Psoas muscle (tissue), 8 donors: ENCODE results near the gene GSG1. TPM values are rescaled to one million over a fixed set of nuclear protein-coding genes. Genes with fewer than 3 reads are reported as not detected.

Source experiments
- ATAC-seq, 4 donors: fragments of 200-7000 bp; cut with Tn5 transposase; one replicate each; pipeline ENCODE4 v1.9.1; 2020; ENCODE audit warnings: moderate library complexity in 3 of 4, mild to moderate bottlenecking in 2 of 4
- DNase-seq, 2 donors: peaks; one replicate each; pipeline ENCODE4 v3.0.0-alpha.2; 2020
- H3K27ac ChIP-seq: fragments of 200-600 bp; one replicate; pipeline ENCODE4 v1.8.0; 2022
- H3K27me3 ChIP-seq, 3 donors: fragments of 200-600 bp in 1 of 3; one replicate each; pipeline versions ENCODE4 v1.6.1 to v1.8.0; 2013 to 2022; ENCODE audit warnings: low read length in 2 of 3, mild to moderate bottlenecking in 2 of 3, moderate library complexity in 1 of 3; ENCODE audit not compliant: insufficient read depth in 3 of 3
- H3K36me3 ChIP-seq, 2 donors: fragments of 200-600 bp in 1 of 2; one replicate each; pipeline versions ENCODE4 v1.6.1 to v1.8.0; 2013 to 2022; ENCODE audit warnings: low read depth in 1 of 2, mild to moderate bottlenecking in 1 of 2, moderate library complexity in 1 of 2; ENCODE audit not compliant: insufficient read depth in 1 of 2
- H3K4me1 ChIP-seq: fragments of 200-600 bp; one replicate; pipeline ENCODE4 v1.8.0; 2022
- H3K4me3 ChIP-seq: fragments of 200-600 bp; one replicate; pipeline ENCODE4 v1.8.0; 2022; ENCODE audit warnings: mild to moderate bottlenecking
- H3K9me3 ChIP-seq: fragments of 200-600 bp; one replicate; pipeline ENCODE4 v1.8.0; 2022
- CTCF ChIP-seq: fragments of 200-600 bp; IDR thresholded peaks from one replicate; pipeline ENCODE4 v1.8.0; 2022; ENCODE audit warnings: antibody characterized with exemption
- WGBS, 3 donors: extraction: QIAGEN DNeasy Blood & Tissue Kit; methylation state at CpG; one replicate each; pipeline versions ENCODE4 v1.1.6 to v1.1.7; 2013; 5-methylcytosine and 5-hydroxymethylcytosine counted together
- intact Hi-C, 2 donors: fragments of 100-400 bp; cut with DNase I; formaldehyde crosslinking; loops; one replicate each; pipeline versions ENCODE4 v1.11.0 to v1.14.2; 2022
- polyA plus RNA-seq, 3 donors: library from polyadenylated mRNA; stranded (reverse); fragments of 200-250 nt; gene quantifications; one replicate each; pipeline ENCODE4 v1.2.3, GENCODE V29; 2013
- total RNA-seq, 4 donors: library from RNA; stranded (reverse); fragmentation: NEBNext Ultra II Directional in 2 of 4; extraction: Animal tissue kit (Norgen Biotek cat#: 25700) in 2 of 4; gene quantifications; one replicate each; pipeline versions ENCODE4 v1.2.1 to v1.2.4, GENCODE V29; 2021 to 2023
- donor health status: healthy with polysubstance abuse.
- donor health status: DM: no; HTN: no; CAD: no; lungs with moderate emphysema.
- donor health status: Bipolar disorder and iron deficiency.
- donor health status: healthy.
- donor health status: DM: yes; HTN: yes; CAD: no.
- donor health status: DM: no; HTN: no; CAD: no.
- donor health status: DM: no; HTN: no; CAD: no.
- donor health status: DM: yes; HTN: yes; CAD: no.

GSG1 gene
- total and polyA plus RNA-seq, 7 donors, result not detected

DNA sequence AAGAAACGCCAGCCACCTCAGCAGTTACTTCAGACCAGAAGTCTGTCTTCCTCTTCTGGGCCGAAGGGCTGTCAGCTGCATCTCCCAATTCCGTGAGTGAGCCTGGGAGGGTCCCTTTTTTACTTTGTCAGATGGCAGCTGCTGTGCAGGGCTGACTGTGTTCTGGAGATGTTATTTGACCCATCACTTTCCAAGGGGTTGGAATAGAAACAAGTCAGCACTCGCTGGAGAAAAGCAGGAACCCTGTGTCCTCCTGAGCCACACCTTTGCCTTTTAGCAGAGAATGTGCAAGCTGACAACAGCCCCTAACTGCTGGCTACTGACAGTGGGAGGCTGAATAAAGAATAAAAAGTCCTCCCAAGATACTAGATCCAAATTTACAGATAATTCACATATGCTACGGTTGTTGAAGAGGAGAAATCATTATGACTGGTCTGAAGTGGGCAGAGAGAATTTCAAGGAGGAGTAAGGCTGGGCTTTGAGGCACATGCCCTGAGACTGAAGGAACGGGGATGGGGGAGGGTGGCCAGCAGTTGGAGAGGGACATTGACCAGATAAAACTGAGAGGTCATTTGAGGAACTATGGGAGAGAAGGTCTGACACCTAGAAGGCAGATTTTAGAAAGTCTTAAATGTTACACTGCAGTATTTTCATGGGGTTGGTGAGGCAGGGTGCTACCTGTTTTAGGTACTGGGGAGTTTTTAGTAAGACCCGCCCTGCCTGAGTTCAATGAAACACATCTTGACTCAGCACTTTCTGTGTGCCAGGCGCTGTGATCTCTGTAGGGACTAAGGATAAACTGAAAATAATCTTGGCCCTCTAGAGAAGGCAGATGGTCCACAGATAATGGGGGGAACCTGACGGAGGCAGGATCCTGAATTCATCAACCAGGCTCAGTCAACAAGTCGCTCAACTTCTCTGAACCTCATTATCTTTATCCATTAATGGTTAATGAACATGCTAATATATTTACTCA lies 31.9 kb downstream of the GSG1 start:
- peaks cover 4 to 72% of the 10 kb centered on the region in 2 donors for H3K36me3 ChIP-seq

GRCh38 chr12:13069380-13069779 lies 34.1 kb downstream of the GSG1 start:
- Histone ChIP-seq H3K27me3 (no peaks in the 10 kb centered on the region), H3K9me3 (no peaks in the 10 kb centered on the region), H3K4me3 (no peak overlapping the region), H3K27ac (no peak overlapping the region), H3K36me3 (peaks cover 4 to 65% of the 10 kb centered on the region in 2 donors), H3K4me1 (no peaks in the 10 kb centered on the region)
- TF ChIP-seq CTCF, result no peak
- intact Hi-C loops, result no loop called here
- DNase-seq, result no peak
- 84 to 90% (median 90%) methylated on average over 6 of the region's 6 CpGs for WGBS, 3 donors
- no peak for ATAC-seq

More for the DNA sequence above, 31.9 kb downstream of the GSG1 start:
- ATAC-seq (no peak), DNase-seq (no peak)
- H3K4me1 ChIP-seq, result no peaks in the 10 kb centered on the region
- 74 to 75% (median 74%) methylated on average over 10 of the region's 10 CpGs for WGBS, 3 donors
- H3K27ac ChIP-seq, result no peak overlapping the region
- H3K9me3 ChIP-seq, result no peaks in the 10 kb centered on the region
- no peak for TF ChIP-seq CTCF
- intact Hi-C loops, result no loop called here
- H3K27me3 ChIP-seq, result no peaks in the 10 kb centered on the region
- H3K4me3 ChIP-seq, result no peak overlapping the region

GRCh38 chr12:13067322-13067721 lies 36.1 kb downstream of the GSG1 start:
- H3K27me3 ChIP-seq, result no peaks in the 10 kb centered on the region
- peaks cover 4 to 54% of the 10 kb centered on the region in 2 donors for H3K36me3 ChIP-seq
- intact Hi-C loops, result no loop called here
- no peak overlapping the region for H3K4me3 ChIP-seq
- H3K9me3 ChIP-seq, result no peaks in the 10 kb centered on the region
- no peak for ATAC-seq
- TF ChIP-seq CTCF, result no peak
- 88 to 100% (median 97%) methylated on average over 1 of the region's 1 CpG for WGBS, 3 donors
- H3K4me1 ChIP-seq, result no peaks in the 10 kb centered on the region
- H3K27ac ChIP-seq, result no peak overlapping the region
- no peak for DNase-seq

DNA sequence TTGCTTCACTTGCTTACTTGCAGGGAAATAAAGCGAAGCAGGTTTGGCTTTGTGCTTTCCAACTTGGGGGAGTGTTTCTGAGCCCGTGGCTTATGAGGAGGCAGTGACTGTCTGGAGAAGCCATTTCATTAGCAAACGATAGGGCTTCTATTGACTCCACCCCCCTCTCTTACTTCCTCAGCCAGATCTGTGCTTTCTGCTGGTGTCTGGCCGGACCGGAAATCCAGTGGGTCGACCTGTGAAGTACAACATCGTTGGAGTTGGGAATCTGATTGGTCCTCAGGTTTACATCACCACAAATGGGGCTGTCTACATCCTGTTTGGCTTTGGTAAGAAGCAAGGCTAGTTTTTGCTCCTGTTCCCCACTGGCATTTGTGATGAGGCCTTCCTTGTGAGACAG lies 37.0 kb downstream of the GSG1 start:
- 85 to 86% (median 86%) methylated on average over 7 of the region's 7 CpGs for WGBS, 3 donors
- Histone ChIP-seq H3K36me3 (peaks cover 4 to 56% of the 10 kb centered on the region in 2 donors), H3K9me3 (no peaks in the 10 kb centered on the region), H3K4me3 (no peak overlapping the region), H3K27ac (no peak overlapping the region), H3K27me3 (no peaks in the 10 kb centered on the region), H3K4me1 (no peaks in the 10 kb centered on the region)
- no peak for ATAC-seq
- no peak for TF ChIP-seq CTCF
- DNase-seq, result no peak
- intact Hi-C loops, result no loop called here
